ENCODE data around the gene RALGAPA1. TPM values are rescaled to one million over a fixed set of nuclear protein-coding genes. Genes with fewer than 3 reads are reported as not detected.

The RALGAPA1 gene
- total and polyA plus RNA-seq, 9 of the 15 experiments (the other 6 are each of a cell fraction or from before 2014, with no cell fraction given) = 2.5 to 16.3 (median 6.2) TPM

DNA sequence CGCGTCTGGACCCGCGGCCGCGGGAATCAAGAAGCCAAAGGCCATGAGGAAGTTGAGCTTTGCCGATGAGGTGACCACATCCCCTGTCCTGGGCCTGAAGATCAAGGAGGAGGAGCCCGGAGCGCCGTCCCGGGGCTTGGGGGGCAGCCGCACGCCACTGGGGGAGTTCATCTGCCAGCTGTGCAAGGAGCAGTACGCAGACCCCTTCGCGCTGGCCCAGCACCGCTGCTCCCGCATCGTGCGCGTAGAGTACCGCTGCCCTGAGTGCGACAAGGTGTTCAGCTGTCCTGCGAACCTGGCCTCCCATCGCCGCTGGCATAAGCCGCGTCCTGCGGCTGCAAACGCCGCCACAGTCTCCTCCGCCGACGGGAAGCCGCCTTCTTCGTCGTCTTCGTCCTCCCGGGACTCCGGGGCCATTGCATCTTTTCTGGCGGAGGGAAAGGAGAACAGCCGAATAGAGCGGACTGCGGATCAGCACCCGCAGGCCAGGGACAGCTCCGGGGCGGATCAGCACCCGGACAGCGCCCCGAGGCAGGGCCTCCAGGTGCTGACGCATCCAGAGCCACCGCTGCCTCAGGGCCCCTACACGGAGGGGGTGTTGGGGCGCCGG lies 274.1 kb downstream of the RALGAPA1 start (continued):
- TF ChIP-seq, protein P1, sequence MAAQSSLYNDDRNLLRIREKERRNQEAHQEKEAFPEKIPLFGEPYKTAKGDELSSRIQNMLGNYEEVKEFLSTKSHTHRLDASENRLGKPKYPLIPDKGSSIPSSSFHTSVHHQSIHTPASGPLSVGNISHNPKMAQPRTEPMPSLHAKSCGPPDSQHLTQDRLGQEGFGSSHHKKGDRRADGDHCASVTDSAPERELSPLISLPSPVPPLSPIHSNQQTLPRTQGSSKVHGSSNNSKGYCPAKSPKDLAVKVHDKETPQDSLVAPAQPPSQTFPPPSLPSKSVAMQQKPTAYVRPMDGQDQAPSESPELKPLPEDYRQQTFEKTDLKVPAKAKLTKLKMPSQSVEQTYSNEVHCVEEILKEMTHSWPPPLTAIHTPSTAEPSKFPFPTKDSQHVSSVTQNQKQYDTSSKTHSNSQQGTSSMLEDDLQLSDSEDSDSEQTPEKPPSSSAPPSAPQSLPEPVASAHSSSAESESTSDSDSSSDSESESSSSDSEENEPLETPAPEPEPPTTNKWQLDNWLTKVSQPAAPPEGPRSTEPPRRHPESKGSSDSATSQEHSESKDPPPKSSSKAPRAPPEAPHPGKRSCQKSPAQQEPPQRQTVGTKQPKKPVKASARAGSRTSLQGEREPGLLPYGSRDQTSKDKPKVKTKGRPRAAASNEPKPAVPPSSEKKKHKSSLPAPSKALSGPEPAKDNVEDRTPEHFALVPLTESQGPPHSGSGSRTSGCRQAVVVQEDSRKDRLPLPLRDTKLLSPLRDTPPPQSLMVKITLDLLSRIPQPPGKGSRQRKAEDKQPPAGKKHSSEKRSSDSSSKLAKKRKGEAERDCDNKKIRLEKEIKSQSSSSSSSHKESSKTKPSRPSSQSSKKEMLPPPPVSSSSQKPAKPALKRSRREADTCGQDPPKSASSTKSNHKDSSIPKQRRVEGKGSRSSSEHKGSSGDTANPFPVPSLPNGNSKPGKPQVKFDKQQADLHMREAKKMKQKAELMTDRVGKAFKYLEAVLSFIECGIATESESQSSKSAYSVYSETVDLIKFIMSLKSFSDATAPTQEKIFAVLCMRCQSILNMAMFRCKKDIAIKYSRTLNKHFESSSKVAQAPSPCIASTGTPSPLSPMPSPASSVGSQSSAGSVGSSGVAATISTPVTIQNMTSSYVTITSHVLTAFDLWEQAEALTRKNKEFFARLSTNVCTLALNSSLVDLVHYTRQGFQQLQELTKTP (IDR thresholded peaks at IDR 0.05; ENCODE audit: low read depth in 1 of 2, partially characterized antibody in 2 of 2) = peak in 1 of 2 experiments; percentile 99
- TF ChIP-seq KAT2B (IDR thresholded peaks at IDR 0.05; ENCODE audit: low read depth, low read length) = no peak
- TF ChIP-seq MCM3 (IDR thresholded peaks at IDR 0.05) = no peak
- TF ChIP-seq ZNF224 (CRISPR knock-in tag; IDR thresholded peaks at IDR 0.05) = peak; percentile 99
- TF ChIP-seq STAT5A (IDR thresholded peaks at IDR 0.05; ENCODE audit: borderline replicate concordance, low read length) = no peak
- TF ChIP-seq, protein P2, sequence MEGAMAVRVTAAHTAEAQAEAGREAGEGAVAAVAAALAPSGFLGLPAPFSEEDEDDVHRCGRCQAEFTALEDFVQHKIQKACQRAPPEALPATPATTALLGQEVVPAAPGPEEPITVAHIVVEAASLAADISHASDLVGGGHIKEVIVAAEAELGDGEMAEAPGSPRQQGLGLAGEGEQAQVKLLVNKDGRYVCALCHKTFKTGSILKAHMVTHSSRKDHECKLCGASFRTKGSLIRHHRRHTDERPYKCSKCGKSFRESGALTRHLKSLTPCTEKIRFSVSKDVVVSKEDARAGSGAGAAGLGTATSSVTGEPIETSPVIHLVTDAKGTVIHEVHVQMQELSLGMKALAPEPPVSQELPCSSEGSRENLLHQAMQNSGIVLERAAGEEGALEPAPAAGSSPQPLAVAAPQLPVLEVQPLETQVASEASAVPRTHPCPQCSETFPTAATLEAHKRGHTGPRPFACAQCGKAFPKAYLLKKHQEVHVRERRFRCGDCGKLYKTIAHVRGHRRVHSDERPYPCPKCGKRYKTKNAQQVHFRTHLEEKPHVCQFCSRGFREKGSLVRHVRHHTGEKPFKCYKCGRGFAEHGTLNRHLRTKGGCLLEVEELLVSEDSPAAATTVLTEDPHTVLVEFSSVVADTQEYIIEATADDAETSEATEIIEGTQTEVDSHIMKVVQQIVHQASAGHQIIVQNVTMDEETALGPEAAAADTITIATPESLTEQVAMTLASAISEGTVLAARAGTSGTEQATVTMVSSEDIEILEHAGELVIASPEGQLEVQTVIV (CRISPR knock-in tag; IDR thresholded peaks at IDR 0.05; ENCODE audit: borderline replicate concordance) = no peak
- TF ChIP-seq, protein P3, sequence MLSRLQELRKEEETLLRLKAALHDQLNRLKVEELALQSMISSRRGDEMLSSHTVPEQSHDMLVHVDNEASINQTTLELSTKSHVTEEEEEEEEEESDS (CRISPR knock-in tag; IDR thresholded peaks at IDR 0.05) = no peak
- no peak for TF ChIP-seq CBFA2T2 (conservative IDR thresholded peaks at IDR 0.05)
- 0 out of 2 replicates have a peak, but pooled peaks have one; percentile 55 for TF ChIP-seq BACH1 (tag; IDR thresholded peaks at IDR 0.05)
- peak; percentile 92 for TF ChIP-seq GABPB1 (CRISPR knock-in tag; IDR thresholded peaks at IDR 0.05)
- TF ChIP-seq, protein P4, sequence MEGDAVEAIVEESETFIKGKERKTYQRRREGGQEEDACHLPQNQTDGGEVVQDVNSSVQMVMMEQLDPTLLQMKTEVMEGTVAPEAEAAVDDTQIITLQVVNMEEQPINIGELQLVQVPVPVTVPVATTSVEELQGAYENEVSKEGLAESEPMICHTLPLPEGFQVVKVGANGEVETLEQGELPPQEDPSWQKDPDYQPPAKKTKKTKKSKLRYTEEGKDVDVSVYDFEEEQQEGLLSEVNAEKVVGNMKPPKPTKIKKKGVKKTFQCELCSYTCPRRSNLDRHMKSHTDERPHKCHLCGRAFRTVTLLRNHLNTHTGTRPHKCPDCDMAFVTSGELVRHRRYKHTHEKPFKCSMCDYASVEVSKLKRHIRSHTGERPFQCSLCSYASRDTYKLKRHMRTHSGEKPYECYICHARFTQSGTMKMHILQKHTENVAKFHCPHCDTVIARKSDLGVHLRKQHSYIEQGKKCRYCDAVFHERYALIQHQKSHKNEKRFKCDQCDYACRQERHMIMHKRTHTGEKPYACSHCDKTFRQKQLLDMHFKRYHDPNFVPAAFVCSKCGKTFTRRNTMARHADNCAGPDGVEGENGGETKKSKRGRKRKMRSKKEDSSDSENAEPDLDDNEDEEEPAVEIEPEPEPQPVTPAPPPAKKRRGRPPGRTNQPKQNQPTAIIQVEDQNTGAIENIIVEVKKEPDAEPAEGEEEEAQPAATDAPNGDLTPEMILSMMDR (IDR thresholded peaks at IDR 0.05 in 2 of 3, conservative IDR thresholded peaks at IDR 0.05 in 1 of 3; ENCODE audit: insufficient read depth in 2 of 3, low read depth in 1 of 3, low read length in 3 of 3) = no peak
- no peak for TF ChIP-seq ZNF384 (IDR thresholded peaks at IDR 0.05; ENCODE audit: low read depth, low read length)
- no peak for TF ChIP-seq TEAD4 (IDR thresholded peaks at IDR 0.05; ENCODE audit: low read length)
- peak; percentile 99 for TF ChIP-seq TEAD4 (CRISPR knock-in tag; IDR thresholded peaks at IDR 0.05; ENCODE audit: borderline replicate concordance)
- TF ChIP-seq TAF15 (IDR thresholded peaks at IDR 0.05; ENCODE audit: low read depth, low read length) = no peak
- TF ChIP-seq CTBP1 (IDR thresholded peaks at IDR 0.05; ENCODE audit: borderline replicate concordance) = peak; percentile 12; the same call in 1 of the 2 replicates
- TF ChIP-seq ZNF12 (CRISPR knock-in tag; IDR thresholded peaks at IDR 0.05) = peak; percentile 92
- TF ChIP-seq NR2C2 (CRISPR knock-in tag; IDR thresholded peaks at IDR 0.05) = peak; percentile 94
- TF ChIP-seq NR2C2 (tag; IDR thresholded peaks at IDR 0.05) = no peak
- TF ChIP-seq ZNF551 (CRISPR knock-in tag; IDR thresholded peaks at IDR 0.05) = no peak
- no peak for TF ChIP-seq ARHGAP35 (IDR thresholded peaks at IDR 0.05; ENCODE audit: partially characterized antibody)
- TF ChIP-seq PML (IDR thresholded peaks at IDR 0.05; ENCODE audit: low read length) = no peak

Data from K562 (cell line).